Astrocyte (in vitro differentiated cells and primary cell): ENCODE measurements around the gene HIPK1.

Experiments used
- CTCF ChIP-seq: IDR thresholded peaks from 2 replicates; pipeline ENCODE4 v1.5.1; 2011; ENCODE audit warnings: low read depth, mild to moderate bottlenecking, inconsistent platforms, low read length, moderate library complexity; ENCODE audit not compliant: insufficient read depth
- EZH2 ChIP-seq: IDR thresholded peaks from 2 replicates; pipeline ENCODE4 v1.6.1; 2012; ENCODE audit warnings: mild to moderate bottlenecking, low read length, inconsistent platforms; ENCODE audit not compliant: insufficient read depth

GRCh38 chr1:113999233-113999632 lies 70.1 kb downstream of the HIPK1 start:
- TF ChIP-seq CTCF, result no peak
- TF ChIP-seq EZH2, result no peak
